ENCODE data around the gene TMEM150B.

TMEM150B gene

GRCh38 chr19:55354698-55355212, 29.6 kb upstream of the TMEM150B start, which contains the start of gene COX6B2:
COX6B2 (minus strand) TSS chr19:55354719; CDS start chr19:55354521, 198 bp downstream.
- DNase-seq, result no peak

DNA sequence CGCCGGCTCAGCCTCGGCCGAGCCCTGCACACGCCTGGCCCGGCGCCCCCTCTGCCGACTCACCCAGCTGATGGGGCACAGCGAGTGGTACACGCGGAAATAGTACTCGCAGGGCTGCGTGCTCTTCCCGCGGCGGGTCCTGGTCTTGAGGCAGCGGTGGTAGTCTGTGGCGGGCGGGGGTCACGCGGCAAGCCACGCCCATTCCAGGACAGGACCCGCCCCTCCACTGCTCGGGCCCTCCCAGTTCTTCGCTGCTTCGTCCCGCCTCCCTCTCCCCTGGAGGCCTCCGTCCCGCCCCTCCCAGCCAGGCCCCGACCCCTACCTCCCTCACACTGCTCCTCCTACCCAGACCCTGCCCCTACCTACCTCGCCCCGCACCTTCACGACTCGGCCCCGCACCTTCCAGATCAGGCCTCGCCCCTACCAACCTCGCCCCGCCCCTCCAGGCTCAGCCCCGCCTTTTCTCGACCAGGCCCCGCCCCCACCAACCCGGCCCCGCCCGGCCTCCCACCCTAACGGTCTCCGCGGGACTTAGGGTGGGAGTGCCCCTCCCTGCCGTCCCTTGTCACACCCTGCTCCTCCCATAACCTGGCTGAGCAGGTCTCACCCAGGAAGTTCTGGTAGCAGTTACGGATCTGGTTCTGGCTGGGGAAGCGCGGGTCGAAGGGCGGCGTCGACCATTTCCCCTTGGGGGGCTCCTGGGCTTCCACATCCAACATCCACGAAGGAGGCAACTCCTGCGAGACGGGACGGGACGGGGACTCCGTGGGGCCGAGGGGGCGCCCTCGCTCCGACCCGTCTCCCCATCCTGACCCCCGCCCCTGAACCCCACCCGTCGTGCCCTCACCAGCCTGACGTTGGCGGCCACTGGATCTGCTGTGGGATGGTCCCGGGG, 28.9 kb upstream of the TMEM150B start:
- peak; percentile 44 for DNase-seq

- no peak for DNase-seq
These were observed 28.2 kb upstream of the TMEM150B start for GRCh38 chr19:55353356-55353802.

GRCh38 chr19:55352549-55353145, 27.5 kb upstream of the TMEM150B start:
- DNase-seq, result no peak

DNA sequence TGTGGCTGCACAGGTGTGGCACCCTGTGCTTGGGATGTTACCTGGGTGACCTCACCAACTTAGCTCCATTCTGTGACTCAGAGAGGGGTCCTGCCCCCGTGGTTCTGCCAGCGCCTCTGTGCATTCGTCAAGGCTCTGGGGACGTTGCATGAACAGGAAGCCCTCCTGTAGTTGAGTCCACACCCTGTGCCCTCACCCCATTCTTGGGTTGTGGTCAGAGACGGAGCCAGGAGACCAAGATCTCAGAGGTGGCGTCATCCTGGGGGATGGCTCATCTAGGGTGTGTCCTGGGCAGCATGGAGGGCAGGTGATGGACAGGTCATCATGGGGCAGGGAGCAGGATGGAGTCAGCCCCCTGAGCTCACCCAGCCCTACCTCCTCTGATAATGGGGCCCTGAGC, 26.9 kb upstream of the TMEM150B start:
- no peak for DNase-seq

GRCh38 chr19:55350620-55351315, 25.6 kb upstream of the TMEM150B start:
- DNase-seq, result no peak

DNA sequence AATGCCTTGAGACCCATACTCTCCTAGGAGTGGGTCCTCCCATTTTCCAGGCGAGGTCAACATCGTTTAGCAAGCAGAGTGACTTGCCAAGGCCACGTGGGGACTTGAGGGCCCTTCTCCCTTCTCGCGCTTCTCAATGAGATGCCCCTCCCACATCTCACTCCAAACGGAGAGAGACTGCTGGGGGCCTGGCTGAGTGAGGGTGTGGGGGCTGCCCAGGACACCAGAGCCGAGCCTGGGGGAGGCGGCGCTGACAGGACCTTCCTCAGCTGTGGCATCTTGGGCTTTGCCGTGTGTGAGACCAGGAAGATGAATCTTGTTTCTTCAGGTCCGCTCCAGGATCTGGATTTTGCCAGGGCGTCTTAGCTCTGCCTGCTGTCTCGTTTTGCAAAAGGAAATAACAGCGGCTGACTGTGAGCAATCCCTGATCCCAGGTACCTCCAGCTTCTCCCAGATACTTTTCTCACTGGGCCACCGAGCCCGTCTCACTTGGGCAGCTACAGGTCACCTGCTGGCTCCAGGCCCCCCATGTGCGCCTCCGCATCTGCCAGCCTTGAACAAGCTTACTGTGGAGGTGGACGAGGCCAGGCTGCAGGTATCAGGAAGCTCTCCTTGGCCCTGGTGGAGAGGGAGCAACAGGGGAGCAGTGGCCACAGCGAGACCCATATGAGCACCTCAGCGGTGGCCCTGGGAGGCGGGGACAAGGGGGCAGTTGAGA, 23.3 kb upstream of the TMEM150B start:
- no peak for DNase-seq

DNA sequence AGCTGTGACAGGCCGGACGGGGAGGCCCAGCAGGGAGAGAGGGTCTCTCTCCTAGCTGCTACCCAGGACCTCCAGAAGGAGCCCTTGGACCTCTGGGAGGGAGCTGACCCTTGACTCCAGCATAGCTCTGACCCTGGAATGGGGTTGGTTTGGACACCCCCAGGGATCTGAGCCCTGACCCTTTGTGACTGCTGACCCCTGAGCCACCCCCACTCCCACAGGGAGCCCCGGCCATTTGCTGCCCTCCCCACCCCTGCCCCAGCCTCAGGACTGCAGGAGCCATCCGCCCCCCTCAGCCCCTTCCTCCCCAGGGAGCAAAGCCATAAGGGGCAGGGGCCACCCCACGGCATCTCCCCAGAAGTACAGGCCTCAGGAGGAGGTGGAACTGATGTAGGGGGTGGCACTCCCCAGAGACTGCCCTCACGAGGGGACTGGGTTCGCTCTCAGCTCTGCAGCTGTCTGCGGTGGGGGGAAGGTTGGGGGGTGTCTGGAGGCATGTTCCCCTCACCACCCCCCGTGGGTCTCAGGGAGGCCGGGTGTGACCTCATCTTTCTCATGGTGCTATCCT, 22.4 kb upstream of the TMEM150B start:
- no peak for DNase-seq

DNA sequence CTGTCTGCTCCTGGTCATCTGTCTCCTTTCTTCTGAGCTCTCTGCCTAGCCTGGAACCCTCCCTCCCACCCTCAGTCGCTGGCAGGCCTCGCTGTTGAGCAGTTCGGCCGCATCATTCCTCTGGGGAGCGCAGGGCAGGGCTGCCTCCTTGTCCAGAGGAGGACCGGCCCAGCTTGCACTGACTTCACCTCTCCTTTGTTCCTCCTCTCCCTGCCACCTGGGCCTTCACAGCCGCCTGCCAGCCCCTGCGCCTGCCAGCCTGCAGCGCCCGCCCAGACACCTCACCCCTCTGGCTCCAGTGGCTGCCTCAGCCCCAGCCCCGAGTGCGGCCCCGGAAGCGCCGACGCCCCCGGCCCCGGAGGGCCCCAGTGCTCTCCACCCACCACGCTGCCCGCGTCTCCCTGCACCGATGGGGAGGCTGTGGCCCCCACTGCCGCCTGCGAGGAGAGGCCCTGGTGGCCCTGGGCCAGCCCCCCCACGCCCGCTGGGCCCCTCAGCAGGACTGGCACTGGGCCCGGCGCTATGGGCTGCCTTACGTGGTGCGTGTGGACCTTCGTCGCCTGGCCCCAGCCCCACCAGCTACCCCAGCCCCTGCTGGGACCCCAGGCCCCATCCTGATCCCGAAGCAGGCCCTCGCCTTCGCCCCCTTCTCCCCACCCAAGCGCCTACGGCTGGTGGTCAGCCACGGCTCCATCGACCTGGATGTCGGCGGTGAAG, 21.7 kb upstream of the TMEM150B start:
- no peak for DNase-seq

- no peak for DNase-seq
These were observed 20.9 kb upstream of the TMEM150B start for GRCh38 chr19:55345818-55346724.

DNA sequence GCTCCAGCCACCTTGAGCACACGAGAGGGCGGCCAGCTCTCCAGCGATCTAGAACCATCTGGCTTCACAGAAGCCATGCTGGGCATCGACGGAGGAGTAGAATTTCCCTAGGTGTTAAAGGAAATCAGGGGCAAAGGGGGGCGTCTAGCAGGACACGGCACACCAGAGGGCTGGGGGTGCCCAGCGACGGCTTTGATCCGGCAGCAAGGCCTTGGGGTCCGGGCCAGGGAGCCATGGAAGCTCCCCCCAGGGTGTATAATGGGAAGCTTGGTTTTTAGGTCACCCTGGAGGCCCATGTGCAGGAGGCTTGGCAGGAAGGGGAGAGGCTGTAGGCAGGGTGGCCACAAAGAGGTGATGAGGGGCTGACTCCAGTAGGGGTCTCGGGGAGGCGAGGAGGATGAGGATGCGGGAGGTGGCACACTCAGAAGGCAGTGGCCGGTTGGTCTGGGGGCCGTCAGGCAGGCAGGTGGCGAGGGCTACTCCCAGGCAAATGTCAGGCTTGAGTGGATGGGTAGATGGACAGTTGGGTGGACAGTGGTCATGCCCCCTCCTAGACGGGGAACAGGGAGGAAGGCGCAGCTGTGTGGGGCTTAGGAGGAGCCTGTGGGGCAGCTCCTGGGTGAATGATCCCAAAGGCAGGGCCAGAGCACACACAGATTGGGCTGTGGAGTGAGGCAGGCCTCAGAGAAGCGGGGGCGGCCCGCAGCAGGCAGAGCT, 20.1 kb upstream of the TMEM150B start:
- no peak for DNase-seq

- no peak for DNase-seq
These were observed 19.3 kb upstream of the TMEM150B start for GRCh38 chr19:55344444-55344843.

DNA sequence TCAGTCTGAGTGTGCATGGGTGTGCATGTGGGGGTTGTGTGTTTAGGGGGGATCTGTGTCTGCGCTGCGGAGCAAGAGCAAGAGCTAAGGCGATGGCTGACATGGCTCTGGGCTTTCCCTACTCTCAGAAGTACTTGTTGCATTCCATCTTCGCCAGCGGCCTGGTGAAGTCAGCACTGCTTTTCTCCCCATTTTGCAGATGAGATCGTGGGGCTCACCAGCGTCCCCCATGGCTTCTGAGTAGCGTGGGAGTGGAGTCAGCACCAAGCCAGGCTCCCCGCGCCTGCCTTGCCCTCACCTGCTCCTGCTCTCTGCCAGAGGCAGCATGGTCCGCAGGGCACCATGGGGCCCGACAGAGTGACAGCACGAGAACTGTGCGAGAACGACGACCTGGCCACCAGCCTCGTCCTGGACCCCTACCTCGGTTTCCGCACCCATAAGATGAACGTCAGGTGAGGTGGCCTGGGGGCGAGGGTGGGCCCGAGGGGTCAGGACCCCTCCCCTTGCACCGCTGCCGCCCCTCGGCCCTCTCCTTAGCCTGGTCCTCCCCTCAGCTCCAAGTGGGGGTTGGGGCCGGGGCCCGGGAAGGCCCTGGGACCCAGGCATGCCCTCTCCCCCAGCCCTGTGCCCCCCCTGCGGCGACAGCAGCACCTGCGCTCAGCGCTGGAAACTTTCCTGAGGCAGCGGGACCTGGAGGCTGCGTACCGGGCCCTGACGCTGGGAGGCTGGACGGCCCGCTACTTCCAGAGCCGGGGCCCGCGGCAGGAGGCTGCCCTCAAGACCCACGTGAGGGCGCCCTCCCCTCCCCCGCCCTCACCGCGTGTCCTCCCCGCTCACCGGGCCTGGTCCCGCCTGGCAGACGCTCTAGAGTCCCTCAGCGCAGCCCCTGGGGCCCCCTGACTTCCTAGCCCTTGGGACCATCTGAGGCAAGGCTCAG, 16.7 kb upstream of the TMEM150B start:
- no peak for DNase-seq

DNA sequence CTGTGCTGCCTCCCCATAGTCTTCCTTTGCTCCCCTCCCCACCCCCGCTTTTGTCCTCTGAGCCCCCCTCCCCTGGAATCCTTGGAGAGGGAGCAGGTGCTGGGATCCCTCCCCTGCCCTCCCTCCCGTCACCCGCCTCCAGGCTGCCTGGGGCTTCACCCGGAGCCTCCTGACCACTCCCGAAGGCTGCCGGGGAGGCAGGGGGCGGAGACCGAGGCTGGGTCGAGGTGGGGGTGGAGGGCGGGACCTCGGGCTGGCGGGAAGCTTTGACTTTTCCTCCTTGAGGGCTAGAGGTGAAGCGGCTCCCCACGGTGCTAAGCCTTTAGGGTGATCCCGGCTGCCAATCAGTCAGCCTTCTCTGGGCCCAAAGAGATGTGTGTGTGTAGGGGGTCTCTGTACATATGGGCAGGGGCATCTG, 16.0 kb upstream of the TMEM150B start:
- peak; percentile 19 for DNase-seq

DNA sequence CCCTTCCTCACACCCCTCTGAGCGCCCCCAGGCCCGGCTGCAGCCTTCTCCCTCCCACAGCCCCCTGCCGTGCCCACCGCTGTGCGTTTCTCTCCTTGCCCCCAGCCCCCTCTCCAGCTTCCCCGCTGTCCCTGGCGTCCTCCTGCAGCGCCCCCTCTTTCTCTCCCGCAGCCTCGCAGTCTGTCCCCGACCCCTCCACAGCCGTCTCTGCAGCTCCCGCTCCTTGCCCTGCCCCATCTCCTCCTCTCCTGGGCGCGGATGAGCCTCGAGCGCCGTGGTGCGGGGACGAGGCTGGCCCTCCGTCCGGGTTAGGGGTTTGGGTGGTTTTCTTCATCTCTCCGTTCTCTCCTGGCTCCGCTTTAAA, 15.6 kb upstream of the TMEM150B start:
- DNase-seq, result no peak

- DNase-seq, result no peak
These were observed 15.0 kb upstream of the TMEM150B start for GRCh38 chr19:55339889-55340783.

GRCh38 chr19:55339105-55339888, 14.2 kb upstream of the TMEM150B start, which contains the start of gene KMT5C:
KMT5C (plus strand) TSS chr19:55339876; CDS start chr19:55341937, 2,061 bp downstream.
- peak; percentile 100 for DNase-seq

Data from activated CD4-positive, alpha-beta T cell treated with anti-CD3 and anti-CD28 coated beads for 1 hour (primary cell).